ENCODE data around the gene SASH3.
"Not testable (repeated sequence)": the region's sequence is repeated elsewhere in the genome, so short reads cannot be mapped to it uniquely, and the experiment has no call there.

SASH3 gene

DNA sequence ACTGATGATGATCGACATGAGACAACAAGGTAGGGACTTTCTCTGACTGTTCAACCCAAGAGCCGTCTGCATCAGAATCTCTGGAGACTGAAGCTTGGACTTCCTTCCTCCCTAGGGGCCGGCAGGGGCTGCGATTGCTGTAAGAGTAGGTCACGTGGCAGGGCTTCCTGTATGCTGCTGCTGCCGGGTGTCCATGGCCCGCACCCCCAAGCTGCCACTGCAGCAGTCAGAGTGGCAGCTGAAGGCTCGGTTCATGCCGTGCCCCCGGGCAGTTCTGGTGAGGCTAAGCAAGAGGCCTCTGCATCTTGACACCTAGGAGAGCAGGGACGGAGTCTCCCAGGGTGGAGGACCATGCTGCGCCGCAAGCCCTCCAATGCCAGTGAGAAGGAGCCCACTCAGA is at the start of gene SASH3:
Gene SASH3 (plus strand): TSS at position 203 of the 400 bp plus-strand sequence. CDS start 149 bp downstream, at position 352.
- DNase-seq (ENCODE audit: low read depth in 2 of 2) = no peak

DNA sequence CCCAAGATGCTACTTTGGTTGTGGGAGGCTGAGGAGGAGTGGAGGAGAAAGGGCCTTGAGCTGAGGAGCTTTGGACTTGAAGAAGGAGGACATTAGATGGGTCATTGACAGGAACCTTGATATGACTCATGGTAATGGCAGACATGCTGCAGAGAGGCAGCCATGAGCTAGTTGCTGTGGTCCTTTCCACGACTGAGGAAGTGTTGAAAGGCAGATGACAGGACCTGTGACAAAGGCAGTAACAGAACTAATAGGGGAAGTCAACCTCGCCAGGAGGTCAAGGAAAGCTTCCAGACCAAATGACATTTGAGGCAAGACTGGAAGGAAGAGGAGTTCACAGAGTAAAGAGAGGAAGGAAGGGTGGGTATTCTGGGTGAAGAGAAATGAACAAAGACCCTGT is 48.5 kb upstream of the SASH3 start:
- no peak for DNase-seq (ENCODE audit: low read depth in 2 of 2)

DNA sequence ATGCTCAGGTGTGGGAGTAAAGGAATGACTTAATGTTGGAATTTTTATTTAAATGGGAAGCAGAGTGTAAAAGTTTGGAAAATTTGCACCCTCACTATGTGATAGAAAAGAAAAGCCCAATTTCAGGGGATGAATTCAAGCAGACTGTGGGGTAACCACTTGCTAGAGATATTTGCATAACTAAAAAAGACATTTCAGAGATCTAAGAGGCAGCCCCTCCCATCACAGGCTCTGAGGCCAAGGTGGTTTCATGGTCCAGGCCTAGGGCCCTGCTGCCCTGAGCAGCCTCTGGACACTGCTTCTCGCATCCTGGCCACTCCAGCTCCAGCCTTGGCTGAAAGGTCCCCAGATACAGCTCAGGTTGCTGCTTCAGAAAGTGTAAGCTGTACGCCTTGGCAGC is 46.9 kb upstream of the SASH3 start:
- no peak for DNase-seq (ENCODE audit: low read depth in 2 of 2)

DNA sequence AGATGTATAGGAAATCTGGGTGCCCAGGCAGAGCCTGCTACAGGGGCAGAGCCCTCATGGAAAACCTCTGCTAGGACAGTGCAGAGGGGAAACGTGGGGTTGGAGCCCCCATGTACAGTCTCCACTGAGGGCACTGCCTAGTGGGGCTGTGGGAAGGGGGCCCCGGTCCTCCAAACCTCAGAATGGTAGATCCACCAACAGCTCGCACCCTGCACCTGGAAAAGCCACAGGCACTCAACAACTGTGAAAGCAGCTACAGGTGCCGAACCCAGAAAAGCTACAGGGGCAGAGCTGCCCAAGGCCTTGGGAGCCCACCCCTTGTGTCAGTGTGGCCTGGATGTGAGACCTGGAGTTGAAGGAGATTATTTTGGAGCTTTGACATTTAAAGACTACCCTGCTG is 46.4 kb upstream of the SASH3 start:
- no peak for DNase-seq (ENCODE audit: low read depth in 2 of 2)

DNA sequence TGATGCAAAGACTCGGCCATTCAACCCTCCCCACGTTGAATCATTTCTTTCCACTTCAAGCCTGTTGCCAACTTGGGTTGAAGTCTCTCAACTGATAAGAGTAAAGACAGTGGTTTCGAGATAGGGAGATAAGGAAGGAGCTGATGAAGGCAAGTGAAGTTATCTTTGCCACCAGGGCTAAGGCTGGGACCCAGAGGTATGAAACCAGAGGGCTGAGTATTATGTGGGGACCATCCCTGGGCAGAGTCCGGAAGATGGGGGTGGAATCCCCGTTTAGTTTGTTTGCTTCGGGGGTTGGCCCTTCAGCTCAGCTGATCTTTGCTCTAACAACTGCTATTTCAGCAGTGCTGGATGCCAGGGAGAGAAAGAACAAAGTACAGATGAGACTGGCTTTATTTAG is 43.3 kb upstream of the SASH3 start:
- DNase-seq (ENCODE audit: low read depth in 2 of 2) = no peak

DNA sequence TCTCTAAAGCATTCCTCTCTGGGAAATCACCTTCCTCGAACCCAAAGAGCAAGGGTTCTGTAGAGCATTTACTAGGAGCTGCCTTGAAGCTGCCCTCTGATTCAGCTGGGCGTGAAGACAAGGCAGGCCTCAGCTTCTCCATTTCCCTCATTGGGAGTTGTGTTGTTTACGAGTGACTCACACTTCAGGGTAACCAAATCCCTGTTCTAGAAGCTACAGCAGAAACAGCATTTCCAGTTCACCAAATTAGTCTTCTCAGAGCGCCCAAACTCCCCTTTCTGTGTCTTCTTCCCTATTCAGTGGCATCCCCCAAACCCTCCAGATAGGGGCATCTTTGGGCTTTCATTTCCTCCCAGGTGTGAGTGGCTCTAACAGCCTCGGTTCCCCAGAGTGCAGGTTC is 41.8 kb upstream of the SASH3 start:
- no peak for DNase-seq (ENCODE audit: low read depth in 2 of 2)

DNA sequence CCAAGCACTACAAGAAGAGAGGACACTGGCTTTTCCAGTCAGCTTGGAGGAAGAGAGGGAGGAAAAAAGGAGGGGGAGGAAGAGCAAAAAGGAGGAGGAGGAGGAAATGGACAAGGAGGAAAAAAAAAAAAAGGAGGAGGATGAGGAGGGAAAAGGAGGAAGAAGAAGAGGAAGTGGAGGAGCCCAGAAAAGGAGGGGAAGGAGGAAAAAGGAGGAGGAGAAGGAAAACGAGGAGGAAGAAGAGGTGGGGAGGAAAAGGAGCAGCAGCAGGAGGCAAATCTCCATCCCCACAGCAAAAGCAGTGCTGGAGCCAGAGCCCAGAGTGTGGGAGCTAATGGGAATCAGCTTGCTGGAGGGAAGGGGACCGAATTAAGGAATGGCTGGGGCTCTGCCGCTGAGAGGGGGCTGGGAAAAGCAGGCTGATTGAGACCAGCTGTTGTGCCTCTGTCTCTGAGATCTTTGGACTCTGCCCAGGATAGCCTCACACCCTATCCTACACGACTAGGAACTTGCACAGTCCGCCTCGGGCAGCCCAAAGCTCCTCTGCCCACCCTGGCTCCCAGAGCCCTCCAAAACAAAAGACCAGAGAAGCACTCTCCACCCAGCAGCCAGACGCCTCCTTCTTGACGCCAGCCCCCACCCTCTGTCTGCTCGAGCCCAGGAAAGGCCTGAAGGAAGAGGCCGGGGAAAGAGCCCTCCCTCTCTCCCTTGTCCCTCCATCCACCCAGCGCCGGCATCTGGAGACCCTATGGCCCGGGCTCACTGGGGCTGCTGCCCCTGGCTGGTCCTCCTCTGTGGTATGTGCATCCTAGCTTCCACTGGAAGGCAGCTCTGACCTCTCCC is 41.1 kb upstream of the SASH3 start, which contains the start of gene XPNPEP2:
Gene XPNPEP2 (plus strand): TSS at position 514 of the 843 bp plus-strand sequence. CDS start 235 bp downstream, at position 749.
- DNase-seq (ENCODE audit: low read depth in 2 of 2) = no peak

DNA sequence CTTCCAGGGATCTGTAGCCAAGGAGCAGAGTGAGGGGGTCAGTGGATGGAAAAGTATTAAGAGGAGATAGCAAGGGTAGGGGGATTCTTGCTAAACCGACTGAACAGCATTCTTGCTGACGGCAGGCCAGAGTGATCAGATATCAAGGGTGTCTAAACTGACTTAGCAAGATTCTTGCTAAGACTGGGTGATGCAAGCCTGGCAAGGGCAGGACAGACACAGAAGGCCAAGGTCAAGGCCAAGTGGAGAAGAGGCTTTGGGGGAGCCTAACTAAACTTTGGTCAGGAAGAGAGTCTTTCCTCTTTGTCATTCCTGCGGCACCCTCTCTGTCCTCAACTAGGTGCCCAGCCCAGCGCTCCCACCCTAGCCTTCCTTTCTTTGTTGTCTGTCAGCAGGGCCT is 40.2 kb upstream of the SASH3 start:
- DNase-seq (ENCODE audit: low read depth in 2 of 2) = no peak

DNA sequence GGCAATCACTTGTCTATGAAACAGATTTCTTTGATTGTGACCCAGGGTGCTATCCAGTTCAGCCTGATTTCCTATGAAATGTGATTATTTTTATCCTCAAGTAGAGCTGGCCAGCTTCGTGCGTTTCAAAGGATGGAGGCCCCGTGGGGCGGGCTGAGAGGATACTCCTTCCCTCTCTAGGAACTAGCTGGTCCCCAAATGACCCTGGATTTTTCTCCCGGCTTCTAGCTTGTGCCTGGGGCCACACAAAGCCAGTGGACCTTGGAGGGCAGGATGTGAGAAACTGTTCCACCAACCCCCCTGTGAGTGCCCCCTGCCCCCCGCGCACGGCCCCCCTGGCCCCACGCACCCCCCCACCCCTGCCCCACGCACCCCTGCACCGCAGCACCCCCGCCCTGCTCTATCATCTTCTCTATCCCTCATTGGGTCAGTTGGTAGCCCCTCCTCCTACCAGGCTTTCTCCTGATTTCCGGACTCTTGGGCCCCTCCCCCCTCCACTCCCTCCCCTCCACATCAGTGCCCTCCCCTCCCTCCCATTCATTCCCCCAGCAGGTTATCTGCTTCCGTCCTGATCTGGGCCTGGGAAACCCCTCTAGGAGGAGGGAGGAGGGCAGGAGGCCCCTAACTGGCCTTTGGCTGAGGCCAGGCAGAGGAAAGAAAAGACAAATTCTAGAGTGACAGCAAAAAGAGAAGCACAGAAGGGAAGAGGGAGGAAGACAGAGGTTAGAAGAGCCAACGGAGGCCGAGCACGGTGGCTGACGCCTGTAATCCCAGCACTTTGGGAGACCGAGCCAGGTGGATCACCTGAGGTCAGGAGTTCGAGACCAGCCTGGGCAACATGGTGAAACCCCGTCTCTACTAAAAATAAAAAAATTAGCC is 37.6 kb upstream of the SASH3 start:
- no peak for DNase-seq (ENCODE audit: low read depth in 2 of 2)

DNA sequence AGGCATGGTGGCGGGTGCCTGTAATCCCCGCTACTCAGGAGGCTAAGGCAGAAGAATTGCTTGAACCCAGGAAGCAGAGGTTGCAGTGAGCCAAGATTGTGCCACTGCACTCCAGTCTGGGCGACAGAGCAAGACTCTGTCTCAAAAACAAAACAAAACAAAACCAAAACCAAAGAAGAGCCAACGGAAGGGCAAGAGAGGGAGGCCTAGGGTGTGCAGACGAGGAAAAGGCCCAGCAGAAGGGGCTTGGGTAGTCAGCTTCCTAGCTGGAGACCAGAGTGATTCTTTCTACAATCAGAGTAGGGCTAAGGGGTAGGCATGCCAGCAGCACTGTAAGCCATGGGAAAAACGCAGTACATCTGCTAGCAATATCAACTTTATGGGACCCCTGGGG is 37.0 kb upstream of the SASH3 start:
- not testable (repeated sequence) for DNase-seq (ENCODE audit: low read depth in 2 of 2)

DNA sequence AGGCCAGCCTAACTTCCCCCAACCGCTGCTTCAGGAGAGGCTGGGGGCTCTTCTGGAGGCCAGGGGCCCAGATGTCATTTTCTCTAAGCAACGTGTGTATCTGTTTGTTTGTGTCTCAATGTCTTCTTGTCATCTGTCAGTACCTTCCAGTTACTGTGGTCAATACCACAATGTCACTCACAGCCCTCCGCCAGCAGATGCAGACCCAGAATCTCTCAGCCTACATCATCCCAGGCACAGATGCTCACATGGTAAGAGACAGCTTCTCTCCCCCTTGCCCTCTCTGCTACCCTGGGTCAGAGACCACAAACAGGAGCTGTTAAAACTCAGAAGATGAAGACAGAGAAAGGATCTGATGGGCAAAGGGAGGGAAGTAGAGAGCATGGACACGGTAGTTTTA is 35.9 kb upstream of the SASH3 start:
- DNase-seq (ENCODE audit: low read depth in 2 of 2) = no peak

DNA sequence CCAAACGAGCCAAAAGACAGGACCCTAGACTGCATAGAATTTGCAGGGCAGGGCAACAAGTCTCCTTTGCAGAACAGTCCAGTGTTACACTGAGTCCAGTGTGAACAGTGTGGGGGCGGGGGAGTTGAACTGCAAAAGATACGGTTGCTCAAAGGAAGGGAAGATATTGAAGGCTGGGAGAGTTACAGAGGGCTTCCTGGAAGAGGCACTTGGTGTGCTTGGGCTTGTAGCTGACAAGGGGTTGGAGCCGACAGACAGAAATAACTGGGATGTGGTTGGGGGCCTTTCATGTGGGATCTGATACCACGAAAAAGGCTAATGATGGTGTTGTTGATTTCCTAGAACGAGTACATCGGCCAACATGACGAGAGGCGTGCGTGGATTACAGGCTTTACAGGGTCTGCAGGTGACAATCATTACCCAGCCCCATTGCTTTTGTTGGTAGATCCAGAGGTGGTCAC is 34.9 kb upstream of the SASH3 start:
- DNase-seq (ENCODE audit: low read depth in 2 of 2) = no peak

DNA sequence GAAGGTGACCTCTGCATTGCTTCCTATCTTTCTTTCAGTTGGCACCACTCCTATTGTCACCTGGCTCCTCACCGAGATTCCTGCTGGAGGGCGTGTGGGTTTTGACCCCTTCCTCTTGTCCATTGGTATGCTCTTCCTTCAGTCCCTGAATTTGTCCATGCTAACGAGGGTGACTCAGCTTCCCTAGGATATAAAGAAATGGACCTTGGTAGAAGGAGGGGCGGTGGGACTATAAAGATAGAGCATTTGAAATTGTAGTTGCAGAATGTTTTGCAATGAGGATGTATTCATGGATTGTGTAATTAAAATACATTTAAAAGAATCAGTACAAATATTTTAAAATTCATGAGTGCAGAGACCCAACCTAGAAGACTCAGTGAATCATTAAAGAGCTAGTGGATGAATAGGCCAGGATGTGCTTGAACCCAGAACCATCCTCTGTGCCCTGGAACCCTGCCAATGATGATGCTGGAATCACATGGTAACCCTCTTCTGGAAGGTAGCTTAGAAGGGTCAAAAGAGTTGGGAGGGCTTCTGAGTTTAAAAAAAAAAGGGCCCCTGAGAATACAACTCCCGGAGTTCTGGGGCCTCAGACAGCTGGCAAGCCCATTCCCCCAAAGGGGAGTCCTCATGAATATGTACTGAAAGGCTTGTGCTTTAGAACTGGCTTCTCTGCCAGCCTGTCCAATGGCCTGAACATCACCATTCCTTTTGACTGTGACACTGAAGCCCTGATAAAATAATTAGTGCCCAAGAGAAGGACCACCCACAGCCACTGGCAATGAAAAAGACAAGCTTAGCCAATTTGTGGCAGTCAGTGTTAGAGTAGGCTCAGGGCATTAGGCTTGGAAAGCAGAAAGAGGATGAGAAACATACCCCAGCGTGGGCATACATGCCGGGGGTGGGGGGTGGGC is 32.9 kb upstream of the SASH3 start:
- DNase-seq (ENCODE audit: low read depth in 2 of 2) = no peak

DNA sequence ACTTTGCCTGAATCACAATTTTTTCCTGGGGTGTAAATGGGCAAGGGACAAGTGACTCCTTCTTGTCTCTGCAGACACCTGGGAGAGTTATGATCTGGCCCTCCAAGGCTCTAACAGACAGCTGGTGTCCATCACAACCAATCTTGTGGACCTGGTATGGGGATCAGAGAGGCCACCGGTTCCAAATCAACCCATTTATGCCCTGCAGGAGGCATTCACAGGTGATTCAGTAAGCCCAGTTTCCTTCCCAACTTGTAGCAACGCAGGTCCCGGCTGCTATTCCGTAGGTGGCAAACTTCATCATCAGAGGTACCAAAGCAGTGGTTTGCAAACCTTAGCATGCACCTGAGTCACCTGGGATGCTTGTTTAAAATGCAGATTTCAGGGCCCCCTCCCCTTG is 32.2 kb upstream of the SASH3 start:
- DNase-seq (ENCODE audit: low read depth in 2 of 2) = no peak

DNA sequence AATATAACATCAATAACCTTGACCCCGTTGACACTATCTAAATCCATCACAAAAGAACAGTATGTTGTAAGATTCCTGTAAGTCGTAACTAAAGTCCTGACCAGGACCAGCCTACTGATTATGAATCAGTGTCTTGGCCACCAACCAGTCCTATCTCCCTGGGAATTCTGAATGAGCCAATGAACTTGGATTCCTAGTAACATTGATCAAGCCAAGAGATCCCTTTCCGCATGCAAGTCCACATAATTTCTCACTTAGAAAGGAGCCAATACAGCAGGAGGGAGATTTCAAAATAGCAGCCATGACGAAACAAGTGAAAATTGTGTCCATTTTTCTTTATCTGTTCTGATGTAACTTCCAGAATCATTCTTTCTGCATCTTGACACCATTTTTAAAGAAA is 31.4 kb upstream of the SASH3 start:
- DNase-seq (ENCODE audit: low read depth in 2 of 2) = no peak

DNA sequence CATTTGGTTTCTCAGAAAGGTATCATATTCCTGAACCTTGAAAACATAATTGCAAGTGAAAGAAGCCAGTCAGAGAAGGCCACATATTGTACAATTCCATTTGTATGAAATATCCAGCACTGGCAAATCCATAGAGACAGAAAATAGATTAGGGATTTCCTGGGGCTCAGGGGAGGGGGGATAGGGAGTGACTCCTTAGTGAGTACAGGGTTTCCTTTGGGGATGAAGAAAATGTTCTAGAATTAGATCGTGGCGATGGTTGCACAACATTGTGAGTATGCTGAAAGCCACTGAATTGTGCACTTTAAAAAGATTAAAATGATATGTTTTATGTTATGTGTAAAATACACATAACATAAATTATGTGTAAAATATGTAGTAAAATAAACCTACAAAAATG is 30.7 kb upstream of the SASH3 start:
- DNase-seq (ENCODE audit: low read depth in 2 of 2) = no peak

DNA sequence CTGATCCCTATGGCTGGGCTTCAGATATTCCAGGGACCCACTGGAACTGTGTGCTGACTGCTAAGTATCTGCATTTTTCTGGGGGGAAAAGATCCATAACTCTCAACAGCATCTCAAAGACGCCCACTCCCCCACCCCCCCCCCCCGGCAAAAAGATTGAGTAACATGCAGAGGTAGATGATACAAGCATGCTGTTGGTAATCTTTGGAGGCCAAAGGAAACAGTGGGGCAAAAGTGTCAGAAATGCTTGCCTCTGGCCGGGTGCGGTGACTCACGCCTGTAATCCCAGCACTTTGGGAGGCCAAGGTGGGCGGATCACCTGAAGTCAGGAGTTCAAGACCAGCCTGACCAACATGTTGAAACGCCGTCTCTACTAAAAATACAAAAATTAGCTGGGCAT is 28.8 kb upstream of the SASH3 start:
- DNase-seq (ENCODE audit: low read depth in 2 of 2) = no peak

DNA sequence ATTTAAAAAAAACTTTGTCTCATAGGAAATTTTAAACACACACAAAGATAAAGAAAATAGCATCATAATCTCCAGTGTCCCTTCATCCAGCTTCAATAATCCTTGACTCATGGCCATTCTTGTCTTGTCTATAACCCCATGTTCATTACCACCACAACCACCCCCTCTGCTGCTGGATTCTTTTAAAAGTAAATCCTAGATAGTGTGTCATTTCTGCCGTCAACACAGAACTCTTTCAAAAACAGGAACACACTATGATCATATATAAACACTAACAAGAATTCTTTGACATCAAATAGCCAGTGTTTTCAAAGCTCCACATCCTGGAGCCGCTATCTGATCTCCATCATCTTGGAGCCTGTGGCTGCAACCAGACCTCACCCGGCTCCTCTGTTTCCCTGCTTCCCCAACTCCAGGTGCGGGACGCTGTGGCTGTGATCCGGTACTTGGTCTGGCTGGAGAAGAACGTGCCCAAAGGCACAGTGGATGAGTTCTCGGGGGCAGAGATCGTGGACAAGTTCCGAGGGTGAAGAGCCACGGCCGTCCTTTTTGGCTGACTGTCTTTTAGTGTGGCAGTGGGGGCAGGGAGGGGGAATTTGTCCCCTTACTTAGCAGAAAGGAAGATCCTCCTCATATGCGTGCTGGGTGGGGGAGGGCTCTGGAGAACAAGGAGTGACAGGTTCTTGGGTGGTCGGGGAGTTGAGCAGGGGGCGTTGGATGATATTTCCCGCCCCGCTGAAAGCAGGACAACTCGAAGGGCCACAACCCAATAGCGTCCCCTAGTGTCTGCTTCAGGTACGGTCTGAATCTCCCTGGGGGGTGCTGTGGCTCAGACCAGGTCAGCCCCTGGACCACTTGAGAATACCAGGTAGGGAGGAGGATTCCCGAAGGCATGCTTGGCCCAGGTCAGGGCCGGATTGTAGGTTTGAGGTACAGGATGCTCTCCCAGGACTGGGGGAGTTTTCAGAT is 25.4 kb upstream of the SASH3 start:
- no peak for DNase-seq (ENCODE audit: low read depth in 2 of 2)

DNA sequence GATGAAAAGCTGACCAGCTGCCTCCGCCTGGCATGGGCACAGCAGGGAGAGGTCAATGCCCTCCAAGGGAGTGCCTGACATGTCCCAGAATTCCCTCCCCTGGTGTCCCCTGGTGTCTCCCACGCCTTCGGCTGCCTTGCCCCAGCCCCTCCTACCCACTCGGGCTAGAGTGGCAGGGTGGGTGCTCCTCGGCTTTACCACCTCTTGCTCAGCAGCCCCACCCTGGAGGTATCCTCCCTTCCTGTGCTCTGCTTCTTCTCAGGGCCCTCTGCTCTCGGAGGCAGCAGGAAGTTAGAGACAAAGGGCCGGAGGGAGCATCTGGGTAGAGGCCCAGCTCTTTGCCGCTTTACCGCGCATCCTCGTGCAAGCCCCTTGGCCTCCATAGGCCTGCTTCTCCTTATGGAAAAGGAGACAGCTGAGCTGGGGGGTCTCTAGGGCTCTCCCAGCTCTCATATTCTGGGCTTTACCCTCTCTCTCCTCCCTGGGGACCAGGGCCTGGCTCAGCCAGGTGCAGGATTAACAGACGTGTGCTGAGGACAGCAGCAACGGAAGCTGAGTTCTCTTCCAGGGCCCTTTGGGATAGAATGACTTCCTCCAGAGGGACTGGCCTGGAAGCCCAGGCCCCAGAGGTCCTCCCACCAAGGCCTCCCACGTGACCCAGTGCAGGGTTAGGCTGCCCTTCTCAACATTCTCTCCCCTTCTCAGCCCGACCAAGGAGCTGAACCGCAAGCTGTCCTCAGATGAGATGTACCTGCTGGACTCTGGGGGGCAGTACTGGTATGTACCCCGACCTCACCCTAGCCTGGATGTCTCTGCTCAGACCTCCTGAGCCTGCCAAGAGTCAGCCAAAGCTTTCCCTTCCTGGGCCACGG is 23.7 kb upstream of the SASH3 start:
- DNase-seq (ENCODE audit: low read depth in 2 of 2) = no peak
